ENCODE results near the gene COLGALT1. TPM values are rescaled to one million over a fixed set of nuclear protein-coding genes. Genes with fewer than 3 reads are reported as not detected.

The COLGALT1 gene
- total and polyA plus RNA-seq, 4 donors = 14.4 to 32.2 (median 22.5) TPM

GRCh38 chr19:17618936-17619335, 63.5 kb downstream of the COLGALT1 start:
- Histone ChIP-seq H3K36me3 (ENCODE audit: control insufficient read depth in 4 of 4, insufficient read depth in 3 of 4, low read depth in 1 of 4, low read length in 3 of 4) (no peaks in the 10 kb centered on the region), H3K4me1 (ENCODE audit: control insufficient read depth in 4 of 4, insufficient read depth in 4 of 4, low read length in 3 of 4) (peaks cover 0 to 2% (median 0%) of the 10 kb centered on the region in 4 donors), H3K9ac (ENCODE audit: low read depth in 1 of 2, low read length in 2 of 2) (no peak overlapping the region), H3K4me3 (ENCODE audit: low read depth in 1 of 3, low read length in 3 of 3) (no peak overlapping the region), H3K27me3 (ENCODE audit: control insufficient read depth in 4 of 4, insufficient read depth in 4 of 4, low read length in 3 of 4) (peaks cover 0 to 3% (median 0%) of the 10 kb centered on the region in 4 donors), H3K9me3 (ENCODE audit: control insufficient read depth in 4 of 4, low read length in 3 of 4) (peaks cover 0 to 9% (median 4%) of the 10 kb centered on the region in 4 donors), H3K27ac (ENCODE audit: low read depth in 1 of 2, low read length in 2 of 2) (no peak overlapping the region)
- no peak for TF ChIP-seq SP1 (IDR thresholded peaks at IDR 0.05)
- no peak for TF ChIP-seq EGR1 (IDR thresholded peaks at IDR 0.05; ENCODE audit: low read depth in 2 of 2)
- TF ChIP-seq FOXA2 (IDR thresholded peaks at IDR 0.05) = no peak
- TF ChIP-seq ZBTB33 (IDR thresholded peaks at IDR 0.05) = no peak
- no peak for TF ChIP-seq YY1 (IDR thresholded peaks at IDR 0.05)
- 6% methylated on average over 2 of the region's 2 CpGs for WGBS
- no peak for DNase-seq (ENCODE audit: low spot score)

GRCh38 chr19:17620696-17621095, 65.2 kb downstream of the COLGALT1 start:
- Histone ChIP-seq H3K9me3 (ENCODE audit: control insufficient read depth in 4 of 4, low read length in 3 of 4) (peaks cover 0 to 9% (median 4%) of the 10 kb centered on the region in 4 donors), H3K4me1 (ENCODE audit: control insufficient read depth in 4 of 4, insufficient read depth in 4 of 4, low read length in 3 of 4) (peaks cover 0 to 2% (median 0%) of the 10 kb centered on the region in 4 donors), H3K4me3 (ENCODE audit: low read depth in 1 of 3, low read length in 3 of 3) (no peak overlapping the region), H3K36me3 (ENCODE audit: control insufficient read depth in 4 of 4, insufficient read depth in 3 of 4, low read depth in 1 of 4, low read length in 3 of 4) (no peaks in the 10 kb centered on the region), H3K27ac (ENCODE audit: low read depth in 1 of 2, low read length in 2 of 2) (no peak overlapping the region), H3K9ac (ENCODE audit: low read depth in 1 of 2, low read length in 2 of 2) (no peak overlapping the region), H3K27me3 (ENCODE audit: control insufficient read depth in 4 of 4, insufficient read depth in 4 of 4, low read length in 3 of 4) (peaks cover 0 to 3% (median 0%) of the 10 kb centered on the region in 4 donors)
- TF ChIP-seq RAD21 (IDR thresholded peaks at IDR 0.05) (no peak), YY1 (IDR thresholded peaks at IDR 0.05) (no peak), ZBTB33 (IDR thresholded peaks at IDR 0.05) (no peak), FOXA1 (IDR thresholded peaks at IDR 0.05) (no peak), RXRA (IDR thresholded peaks at IDR 0.05) (no peak), ATF3 (IDR thresholded peaks at IDR 0.05) (no peak), CTCF (IDR thresholded peaks at IDR 0.05; ENCODE audit: low read depth, low read length, missing input control) (no peak), GABPA (IDR thresholded peaks at IDR 0.05 in 1 of 2, conservative IDR thresholded peaks at IDR 0.05 in 1 of 2) (no peak), JUND (IDR thresholded peaks at IDR 0.05) (no peak)
- WGBS = 91% methylated on average over 1 of the region's 1 CpG
- DNase-seq (ENCODE audit: low spot score) = no peak
